Esophagus (tissue), 2 donors: ENCODE results near the gene TTC33. TPM values are rescaled to one million over a fixed set of nuclear protein-coding genes. Genes with fewer than 3 reads are reported as not detected.

Experiments used
- H3K27ac ChIP-seq, 2 donors: one replicate each; pipeline ENCODE4 v1.5.1; 2013; ENCODE audit warnings: low read depth in 2 of 2, mild to moderate bottlenecking in 2 of 2, inconsistent platforms in 1 of 2, low read length in 1 of 2, moderate library complexity in 1 of 2
- H3K27me3 ChIP-seq, 2 donors: one replicate each; pipeline ENCODE4 v1.6.1; 2013; ENCODE audit warnings: low read length in 2 of 2, control low read depth in 1 of 2, mild to moderate bottlenecking in 1 of 2; ENCODE audit not compliant: insufficient read depth in 2 of 2, control insufficient read depth in 1 of 2
- H3K36me3 ChIP-seq, 2 donors: one replicate each; pipeline ENCODE4 v1.6.1; 2013; ENCODE audit warnings: low read length in 1 of 2; ENCODE audit not compliant: control insufficient read depth in 2 of 2, insufficient read depth in 2 of 2
- H3K4me1 ChIP-seq, 2 donors: one replicate each; pipeline ENCODE4 v1.6.1; 2013; ENCODE audit warnings: low read length in 1 of 2; ENCODE audit not compliant: control insufficient read depth in 2 of 2, insufficient read depth in 2 of 2
- H3K4me3 ChIP-seq, 2 donors: one replicate each; pipeline ENCODE4 v1.5.1; 2013; ENCODE audit warnings: low read length in 2 of 2, mild to moderate bottlenecking in 2 of 2, low read depth in 1 of 2, moderate library complexity in 1 of 2
- H3K9me3 ChIP-seq, 2 donors: one replicate each; pipeline ENCODE4 v1.6.1; 2013; ENCODE audit warnings: mild to moderate bottlenecking in 2 of 2, low read depth in 1 of 2, low read length in 1 of 2, moderate library complexity in 1 of 2; ENCODE audit not compliant: control insufficient read depth in 2 of 2, insufficient read depth in 1 of 2
- WGBS, 2 donors: extraction: QIAGEN DNeasy Blood & Tissue Kit; methylation state at CpG; one replicate each; pipeline ENCODE4 v1.1.7; 2013; 5-methylcytosine and 5-hydroxymethylcytosine counted together
- polyA plus RNA-seq, 2 donors: library from polyadenylated mRNA; stranded (reverse); fragments of 200-250 nt; gene quantifications; one replicate each; pipeline ENCODE4 v1.2.3, GENCODE V29; 2013
- donor health status: healthy with polysubstance abuse.
- donor health status: Bipolar disorder and iron deficiency.

The TTC33 gene
- polyA plus RNA-seq, 2 donors: 3.2 to 3.7 TPM

- no peaks in the 10 kb centered on the region for H3K9me3 ChIP-seq
- H3K4me3 ChIP-seq: no peak overlapping the region
- peaks cover 4 to 14% of the 10 kb centered on the region in 2 donors for H3K4me1 ChIP-seq
- WGBS, 2 donors: 23 to 43% methylated on average over 2 of the region's 2 CpGs
- H3K27ac ChIP-seq: no peak overlapping the region
- H3K36me3 ChIP-seq: no peaks in the 10 kb centered on the region
- peaks cover 0 to 3% of the 10 kb centered on the region in 2 donors for H3K27me3 ChIP-seq
These were observed 77.7 kb downstream of the TTC33 start for GRCh38 chr5:40678026-40678425.

DNA sequence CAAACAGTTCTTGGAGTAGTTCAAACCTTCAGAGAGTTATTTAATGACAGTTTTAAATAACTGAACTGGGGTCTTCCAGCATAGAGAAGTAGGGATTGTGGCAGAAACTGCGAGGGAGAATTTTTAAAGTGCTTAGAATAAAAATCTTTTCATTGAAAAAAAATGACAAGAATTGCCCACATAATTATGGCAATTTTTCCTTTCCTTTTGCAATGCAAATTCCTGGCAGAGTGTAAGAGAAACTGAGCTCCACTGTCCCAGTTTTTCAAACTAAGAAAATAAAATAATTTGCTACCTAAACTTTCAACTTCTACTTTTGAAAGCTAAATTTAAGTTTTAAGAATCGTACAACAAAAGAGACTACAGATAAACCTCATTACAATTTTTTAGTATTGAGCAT is 78.3 kb downstream of the TTC33 start:
- 54 to 57% methylated on average over 2 of the region's 2 CpGs for WGBS, 2 donors
- Histone ChIP-seq H3K27ac (peak overlapping the region in 1 of 2 donors; percentile 29), H3K9me3 (no peaks in the 10 kb centered on the region), H3K36me3 (no peaks in the 10 kb centered on the region), H3K27me3 (peaks cover 0 to 3% of the 10 kb centered on the region in 2 donors), H3K4me1 (peaks cover 4 to 14% of the 10 kb centered on the region in 2 donors), H3K4me3 (no peak overlapping the region)

GRCh38 chr5:40676613-40677343 is 79.0 kb downstream of the TTC33 start:
- peaks cover 4 to 14% of the 10 kb centered on the region in 2 donors for H3K4me1 ChIP-seq
- peak overlapping the region; percentile 50 to 85 for H3K27ac ChIP-seq
- H3K36me3 ChIP-seq: no peaks in the 10 kb centered on the region

DNA sequence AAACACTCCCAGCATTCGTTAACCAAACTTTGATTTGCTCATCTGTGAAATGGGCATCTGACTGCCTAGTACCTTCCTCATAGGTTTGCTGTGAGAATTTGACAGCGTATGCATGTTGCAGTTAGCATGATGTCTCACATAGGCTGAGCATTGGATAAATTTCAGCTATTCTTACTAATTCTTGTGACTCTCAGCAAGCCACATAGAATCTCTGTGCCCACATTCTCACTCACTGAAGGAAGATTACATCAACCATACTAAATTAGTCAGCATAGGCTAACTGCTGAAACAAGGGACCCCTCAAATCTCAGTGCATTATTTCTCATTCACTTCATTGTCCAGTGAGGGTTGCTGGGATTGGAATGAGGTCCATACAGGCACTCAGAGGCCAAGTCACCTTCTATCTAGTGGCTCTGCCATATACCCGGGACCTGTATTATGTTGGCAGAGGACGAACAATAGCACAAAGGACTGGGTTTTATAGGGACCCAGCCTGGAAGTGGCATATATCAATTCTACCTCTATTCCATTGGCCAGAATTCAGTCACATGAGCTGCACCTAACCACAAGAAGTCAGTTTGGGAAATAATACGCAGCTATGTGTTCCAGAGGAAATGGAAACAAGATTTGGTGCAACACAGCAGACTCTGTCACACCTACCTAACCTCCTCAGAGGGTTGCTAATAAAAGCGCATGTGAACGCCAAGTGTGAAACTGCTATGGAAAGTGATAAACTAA is 80.2 kb downstream of the TTC33 start:
- peak overlapping the region in 1 of 2 donors; percentile 61 for H3K27ac ChIP-seq
- no peaks in the 10 kb centered on the region for H3K27me3 ChIP-seq
- no peaks in the 10 kb centered on the region for H3K9me3 ChIP-seq
- 83 to 87% methylated on average over 7 of the region's 7 CpGs for WGBS, 2 donors
- peaks cover 0 to 2% of the 10 kb centered on the region in 2 donors for H3K4me1 ChIP-seq
- H3K36me3 ChIP-seq: no peaks in the 10 kb centered on the region
- H3K4me3 ChIP-seq: no peak overlapping the region

More at GRCh38 chr5:40676613-40677343, 79.0 kb downstream of the TTC33 start:
- no peaks in the 10 kb centered on the region for H3K9me3 ChIP-seq
- WGBS, 2 donors: 37 to 50% methylated on average over 3 of the region's 3 CpGs
- H3K27me3 ChIP-seq: peaks cover 0 to 3% of the 10 kb centered on the region in 2 donors
- no peak overlapping the region for H3K4me3 ChIP-seq

- WGBS, 2 donors: 60 to 63% methylated on average over 6 of the region's 6 CpGs
These were observed 81.0 kb downstream of the TTC33 start for GRCh38 chr5:40674661-40675235.

GRCh38 chr5:40672425-40672824 is 83.3 kb downstream of the TTC33 start:
- no peaks in the 10 kb centered on the region for H3K36me3 ChIP-seq
- no peak overlapping the region for H3K27ac ChIP-seq
- H3K27me3 ChIP-seq: no peaks in the 10 kb centered on the region
- peaks cover 0 to 2% of the 10 kb centered on the region in 2 donors for H3K4me1 ChIP-seq
- 61 to 71% methylated on average over 4 of the region's 4 CpGs for WGBS, 2 donors
- H3K4me3 ChIP-seq: no peak overlapping the region
- no peaks in the 10 kb centered on the region for H3K9me3 ChIP-seq

More at GRCh38 chr5:40674661-40675235, 81.0 kb downstream of the TTC33 start:
- Histone ChIP-seq H3K4me3 (no peak overlapping the region), H3K36me3 (no peaks in the 10 kb centered on the region), H3K9me3 (no peaks in the 10 kb centered on the region), H3K4me1 (peaks cover 0 to 2% of the 10 kb centered on the region in 2 donors), H3K27me3 (no peaks in the 10 kb centered on the region), H3K27ac (peak overlapping the region; percentile 64 to 71)

GRCh38 chr5:40669606-40670390 is 86.0 kb downstream of the TTC33 start:
- no peak overlapping the region for H3K27ac ChIP-seq
- WGBS, 2 donors: 52 to 59% methylated on average over 6 of the region's 6 CpGs

GRCh38 chr5:40667161-40667663 is 88.5 kb downstream of the TTC33 start:
- Histone ChIP-seq H3K4me3 (no peak overlapping the region), H3K27ac (no peak overlapping the region), H3K9me3 (no peaks in the 10 kb centered on the region), H3K36me3 (no peaks in the 10 kb centered on the region), H3K27me3 (no peaks in the 10 kb centered on the region), H3K4me1 (no peaks in the 10 kb centered on the region)

More at GRCh38 chr5:40669606-40670390, 86.0 kb downstream of the TTC33 start:
- Histone ChIP-seq H3K27me3 (no peaks in the 10 kb centered on the region), H3K9me3 (no peaks in the 10 kb centered on the region), H3K4me1 (peaks cover 0 to 2% of the 10 kb centered on the region in 2 donors), H3K4me3 (no peak overlapping the region), H3K36me3 (no peaks in the 10 kb centered on the region)

DNA sequence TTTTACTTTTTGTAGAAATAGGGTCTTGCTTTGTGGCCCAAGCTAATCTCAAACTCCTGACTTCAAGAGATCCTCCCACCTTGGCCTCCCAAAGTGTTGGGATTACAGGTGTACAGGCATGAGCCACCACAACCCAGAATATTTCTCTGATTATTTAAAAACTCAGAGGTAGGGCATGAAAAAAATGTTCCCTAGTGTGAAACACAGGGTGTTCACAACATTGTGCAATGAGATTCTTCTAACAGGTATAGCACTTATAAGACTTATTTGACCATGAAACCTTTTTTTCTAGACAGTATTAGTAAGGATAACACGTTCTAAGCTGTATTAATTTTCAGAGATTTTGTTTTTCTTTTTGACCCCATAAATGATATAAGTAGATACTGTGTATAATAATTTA is 89.1 kb downstream of the TTC33 start:
- Histone ChIP-seq H3K4me1 (no peaks in the 10 kb centered on the region), H3K36me3 (no peaks in the 10 kb centered on the region), H3K27me3 (no peaks in the 10 kb centered on the region), H3K27ac (no peak overlapping the region), H3K9me3 (no peaks in the 10 kb centered on the region), H3K4me3 (no peak overlapping the region)
- 69 to 75% methylated on average over 1 of the region's 1 CpG for WGBS, 2 donors
